SK-N-SH treated with all-trans-retinoic acid at 6 μM for 48 hours (cell line): ENCODE results near the gene ADGRA3.

ENCODE experiments used
- ATAC-seq: fragments of 200-7000 bp; cut with Tn5 transposase; 3 replicates; pipeline ENCODE4 v1.9.1; 2020; ENCODE audit warnings: mild to moderate bottlenecking, moderate library complexity
- ARNTL ChIP-seq: fragments of 450-650 bp; formaldehyde crosslinking; IDR thresholded peaks from 2 replicates; pipeline ENCODE4 v1.5.0; 2020; ENCODE audit warnings: low read depth, mild to moderate bottlenecking, moderate library complexity, borderline replicate concordance
- BACH2 ChIP-seq: fragments of 250-450 bp; sonication (Bioruptor Pico); IDR thresholded peaks from 2 replicates; pipeline ENCODE4 v1.9.0; 2021; ENCODE audit warnings: mild to moderate bottlenecking, borderline replicate concordance
- CSDC2 ChIP-seq: fragments of 250-450 bp; sonication (Bioruptor Pico); IDR thresholded peaks from 2 replicates; pipeline ENCODE4 v1.5.0; 2020; ENCODE audit warnings: mild to moderate bottlenecking, moderate library complexity
- ESRRG ChIP-seq: fragments of 250-450 bp; sonication (Bioruptor Pico); IDR thresholded peaks from 2 replicates; pipeline ENCODE4 v1.6.1; 2021; ENCODE audit warnings: mild to moderate bottlenecking
- GLIS3 ChIP-seq: fragments of 250-450 bp; sonication (Bioruptor Pico); IDR thresholded peaks from 2 replicates; pipeline ENCODE4 v1.5.0; 2020; ENCODE audit warnings: mild to moderate bottlenecking, moderate library complexity
- OSR1 ChIP-seq: fragments of 250-450 bp; sonication (Bioruptor Pico); IDR thresholded peaks from 2 replicates; pipeline ENCODE4 v1.8.0; 2022; ENCODE audit warnings: moderate library complexity, mild to moderate bottlenecking, inconsistent platforms
- POU6F1 ChIP-seq: fragments of 250-450 bp; sonication (Bioruptor Pico); IDR thresholded peaks from 2 replicates; pipeline ENCODE4 v1.8.0; 2021; ENCODE audit warnings: low read depth, mild to moderate bottlenecking, moderate library complexity, borderline replicate concordance
- SNAI2 ChIP-seq: fragments of 250-450 bp; sonication (Bioruptor Pico); IDR thresholded peaks from 2 replicates; pipeline ENCODE4 v1.5.0; 2020; ENCODE audit warnings: mild to moderate bottlenecking, moderate library complexity
- TCF4 ChIP-seq: fragments of 250-450 bp; sonication (Bioruptor Pico); IDR thresholded peaks from 2 replicates; pipeline ENCODE4 v1.8.0; 2021; ENCODE audit warnings: mild to moderate bottlenecking, moderate library complexity, borderline replicate concordance
- TSHZ2 ChIP-seq: fragments of 250-450 bp; sonication (Bioruptor Pico); IDR thresholded peaks from 2 replicates; pipeline ENCODE4 v1.5.0; 2020; ENCODE audit warnings: mild to moderate bottlenecking, moderate library complexity
- ZC3H10 ChIP-seq: fragments of 250-450 bp; sonication (Bioruptor Pico); IDR thresholded peaks from 2 replicates; pipeline ENCODE4 v1.5.1; 2021; ENCODE audit warnings: mild to moderate bottlenecking, moderate library complexity
- ZFP3 ChIP-seq: fragments of 250-450 bp; sonication (Bioruptor Pico); IDR thresholded peaks from 2 replicates; pipeline ENCODE4 v1.5.0; 2020; ENCODE audit warnings: mild to moderate bottlenecking, moderate library complexity
- ZFP30 ChIP-seq: fragments of 450-650 bp; formaldehyde crosslinking; IDR thresholded peaks from 2 replicates; pipeline ENCODE4 v1.5.0; 2022; ENCODE audit warnings: mild to moderate bottlenecking, moderate library complexity
- ZNF565 ChIP-seq: fragments of 450-650 bp; formaldehyde crosslinking; conservative IDR thresholded peaks from 2 replicates; pipeline ENCODE4 v1.5.0; 2020; ENCODE audit warnings: low read depth, mild to moderate bottlenecking, moderate library complexity
- ZNF70 ChIP-seq: fragments of 450-650 bp; formaldehyde crosslinking; IDR thresholded peaks from 2 replicates; pipeline ENCODE4 v1.5.0; 2020; ENCODE audit warnings: mild to moderate bottlenecking, moderate library complexity
- ZNF8 ChIP-seq: fragments of 450-650 bp; formaldehyde crosslinking; IDR thresholded peaks from 2 replicates; pipeline ENCODE4 v1.5.0; 2020; ENCODE audit warnings: mild to moderate bottlenecking, moderate library complexity
- TF ChIP-seq, protein P1 (sequence below): fragments of 250-450 bp; sonication (Bioruptor Pico); IDR thresholded peaks from 2 replicates; pipeline ENCODE4 v1.5.1; 2020; ENCODE audit warnings: low read depth, mild to moderate bottlenecking, moderate library complexity
- TF ChIP-seq, protein P2 (sequence below): fragments of 250-450 bp; sonication (Bioruptor Pico); IDR thresholded peaks from 2 replicates; pipeline ENCODE4 v1.8.0; 2020; ENCODE audit warnings: mild to moderate bottlenecking, moderate library complexity, borderline replicate concordance

Gene ADGRA3

GRCh38 chr4:22492987-22493386, 22.9 kb downstream of the ADGRA3 start:
- TF ChIP-seq POU6F1 (CRISPR knock-in tag) (no peak), ZNF8 (CRISPR knock-in tag) (no peak), TSHZ2 (CRISPR knock-in tag) (no peak), CSDC2 (no peak)
- TF ChIP-seq, all 23 proteins: peak for 0
- no peak for ATAC-seq

- ATAC-seq = no peak
- no peak for TF ChIP-seq ZFP30 (CRISPR knock-in tag)
- no peak for TF ChIP-seq ESRRG
- TF ChIP-seq ZNF8 (CRISPR knock-in tag) = no peak
- no peak for TF ChIP-seq SNAI2
- TF ChIP-seq ZFP3 = no peak
- no peak for TF ChIP-seq ZNF70 (CRISPR knock-in tag)
- no peak for TF ChIP-seq ZC3H10 (CRISPR knock-in tag)
- TF ChIP-seq, protein P1, sequence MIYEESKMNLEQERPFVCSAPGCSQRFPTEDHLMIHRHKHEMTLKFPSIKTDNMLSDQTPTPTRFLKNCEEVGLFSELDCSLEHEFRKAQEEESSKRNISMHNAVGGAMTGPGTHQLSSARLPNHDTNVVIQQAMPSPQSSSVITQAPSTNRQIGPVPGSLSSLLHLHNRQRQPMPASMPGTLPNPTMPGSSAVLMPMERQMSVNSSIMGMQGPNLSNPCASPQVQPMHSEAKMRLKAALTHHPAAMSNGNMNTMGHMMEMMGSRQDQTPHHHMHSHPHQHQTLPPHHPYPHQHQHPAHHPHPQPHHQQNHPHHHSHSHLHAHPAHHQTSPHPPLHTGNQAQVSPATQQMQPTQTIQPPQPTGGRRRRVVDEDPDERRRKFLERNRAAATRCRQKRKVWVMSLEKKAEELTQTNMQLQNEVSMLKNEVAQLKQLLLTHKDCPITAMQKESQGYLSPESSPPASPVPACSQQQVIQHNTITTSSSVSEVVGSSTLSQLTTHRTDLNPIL (CRISPR knock-in tag) = no peak
- no peak for TF ChIP-seq TSHZ2 (CRISPR knock-in tag)
- TF ChIP-seq ARNTL (CRISPR knock-in tag) = no peak
- TF ChIP-seq OSR1 (CRISPR knock-in tag) = no peak
These were observed 23.9 kb downstream of the ADGRA3 start for GRCh38 chr4:22491939-22492338.

- TF ChIP-seq ZC3H10 (CRISPR knock-in tag) (no peak), CSDC2 (no peak), OSR1 (CRISPR knock-in tag) (no peak), ARNTL (CRISPR knock-in tag) (no peak), ZFP3 (no peak), SNAI2 (no peak), ZNF70 (CRISPR knock-in tag) (no peak), ZNF565 (no peak), ZFP30 (CRISPR knock-in tag) (no peak), BACH2 (CRISPR knock-in tag) (no peak), TSHZ2 (CRISPR knock-in tag) (no peak), GLIS3 (CRISPR knock-in tag) (no peak), POU6F1 (CRISPR knock-in tag) (no peak), TCF4 (CRISPR knock-in tag) (no peak)
- TF ChIP-seq, protein P1 (CRISPR knock-in tag) = no peak
- TF ChIP-seq, protein P2, sequence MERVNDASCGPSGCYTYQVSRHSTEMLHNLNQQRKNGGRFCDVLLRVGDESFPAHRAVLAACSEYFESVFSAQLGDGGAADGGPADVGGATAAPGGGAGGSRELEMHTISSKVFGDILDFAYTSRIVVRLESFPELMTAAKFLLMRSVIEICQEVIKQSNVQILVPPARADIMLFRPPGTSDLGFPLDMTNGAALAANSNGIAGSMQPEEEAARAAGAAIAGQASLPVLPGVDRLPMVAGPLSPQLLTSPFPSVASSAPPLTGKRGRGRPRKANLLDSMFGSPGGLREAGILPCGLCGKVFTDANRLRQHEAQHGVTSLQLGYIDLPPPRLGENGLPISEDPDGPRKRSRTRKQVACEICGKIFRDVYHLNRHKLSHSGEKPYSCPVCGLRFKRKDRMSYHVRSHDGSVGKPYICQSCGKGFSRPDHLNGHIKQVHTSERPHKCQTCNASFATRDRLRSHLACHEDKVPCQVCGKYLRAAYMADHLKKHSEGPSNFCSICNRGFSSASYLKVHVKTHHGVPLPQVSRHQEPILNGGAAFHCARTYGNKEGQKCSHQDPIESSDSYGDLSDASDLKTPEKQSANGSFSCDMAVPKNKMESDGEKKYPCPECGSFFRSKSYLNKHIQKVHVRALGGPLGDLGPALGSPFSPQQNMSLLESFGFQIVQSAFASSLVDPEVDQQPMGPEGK = no peak
- TF ChIP-seq, all 23 proteins: peak for 0
- no peak for ATAC-seq
These were observed 25.0 kb downstream of the ADGRA3 start for GRCh38 chr4:22490718-22491315.
